GM18508 (cell line): ENCODE results near the gene PHAF1.
"Not testable (repeated sequence)": the region's sequence is repeated elsewhere in the genome, so short reads cannot be mapped to it uniquely, and the experiment has no call there.

Source experiments
- ATAC-seq: cut with Tn5 transposase; IDR thresholded peaks from one replicate; pipeline ENCODE4 v1.9.1; 2021; ENCODE audit warnings: moderate number of reproducible peaks; ENCODE audit not compliant: insufficient read depth, unreplicated experiment

PHAF1 gene

DNA sequence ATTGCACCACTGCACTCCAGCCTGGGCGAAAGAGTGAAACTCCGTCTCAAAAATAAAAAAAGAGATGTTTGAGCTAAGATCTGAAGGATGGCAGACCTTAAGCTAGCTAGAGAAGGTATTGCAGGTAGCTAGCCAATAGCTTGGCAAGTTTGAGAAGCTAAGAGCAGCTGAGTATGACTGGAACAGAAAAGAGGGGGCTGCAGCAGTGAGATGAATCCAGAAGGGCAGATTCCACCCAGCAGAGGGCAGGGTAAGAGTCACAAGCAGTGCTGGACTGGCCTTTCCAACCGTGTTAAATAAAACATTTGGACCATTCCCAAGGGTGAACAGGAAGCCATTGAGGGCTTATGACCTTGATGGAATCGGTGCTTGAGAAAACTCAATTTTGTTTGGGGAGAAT lies 5.7 kb upstream of the PHAF1 start:
- ATAC-seq, result no peak

DNA sequence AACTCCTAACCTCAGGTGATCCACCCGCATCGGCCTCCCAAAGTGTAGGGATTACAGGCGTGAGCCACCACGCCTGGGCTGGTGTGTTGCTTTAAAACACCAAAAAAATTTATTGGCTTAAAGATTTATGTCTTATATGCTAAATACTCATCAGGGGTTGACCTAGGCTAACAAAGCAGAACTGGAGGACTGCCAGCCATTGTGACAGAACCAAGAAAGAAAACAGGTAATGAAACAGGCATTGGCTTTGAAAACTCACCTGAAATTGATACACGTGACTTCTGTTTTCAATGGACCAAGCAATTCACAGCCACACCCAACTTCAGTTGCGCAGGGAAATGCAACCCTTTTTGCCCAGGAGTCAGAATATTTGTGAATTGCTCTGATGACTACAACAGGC lies 4.9 kb upstream of the PHAF1 start:
- no peak for ATAC-seq

DNA sequence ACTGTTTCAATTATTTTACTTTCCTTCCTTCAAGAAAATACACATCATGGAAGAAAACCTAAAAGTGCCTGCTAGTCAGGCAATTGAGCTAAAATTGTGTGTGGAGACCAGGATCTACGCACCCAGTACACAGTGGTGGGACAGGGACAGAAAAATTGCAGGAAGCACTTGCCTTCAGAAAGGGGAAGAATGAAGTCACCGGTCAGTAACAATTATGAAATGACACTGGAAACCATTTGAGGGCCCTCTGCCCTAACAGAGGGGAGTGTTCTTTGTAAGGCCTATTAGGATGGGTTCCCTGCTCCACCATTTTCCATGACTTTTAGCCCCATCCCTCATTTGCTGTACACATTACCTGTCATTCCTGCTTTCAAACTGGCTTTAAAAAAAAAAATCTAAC lies 4.5 kb upstream of the PHAF1 start:
- no peak for ATAC-seq

DNA sequence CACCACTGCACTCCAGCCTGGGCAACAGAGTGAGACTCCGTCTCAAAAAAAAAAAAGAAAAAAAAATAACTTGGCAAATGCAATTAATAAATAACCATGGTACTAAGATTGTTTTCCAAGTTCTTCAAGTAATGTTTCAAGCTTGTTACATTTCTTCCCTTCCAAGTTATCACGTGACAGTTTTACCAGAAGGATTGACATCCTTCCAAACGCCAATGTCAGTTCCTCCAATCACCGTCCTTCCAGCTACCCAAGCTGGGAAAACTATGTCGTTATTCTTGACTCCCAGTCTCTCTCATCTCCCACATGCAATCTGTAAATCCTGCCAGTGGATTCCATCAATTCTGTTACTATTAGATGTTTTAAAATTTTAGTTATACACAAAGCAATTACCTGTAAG lies 3.9 kb upstream of the PHAF1 start:
- no peak for ATAC-seq

DNA sequence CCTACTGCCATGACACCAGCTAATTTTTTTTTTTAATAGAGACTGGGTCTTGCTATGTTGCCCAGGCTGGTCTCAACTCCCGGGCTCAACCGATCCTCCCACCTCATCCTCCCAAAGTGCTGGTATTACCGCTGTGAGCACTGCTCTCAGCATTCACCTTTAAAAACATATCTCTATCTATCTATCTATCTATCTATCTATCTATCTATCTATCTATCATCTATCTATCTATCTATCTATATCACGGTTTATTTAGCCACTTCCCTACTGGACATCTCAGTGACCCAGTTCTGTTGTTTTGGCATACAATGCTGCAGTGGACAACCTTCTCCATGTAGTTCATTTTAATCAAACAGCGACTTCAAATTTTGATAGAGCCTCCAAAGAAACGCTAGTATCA lies 1.3 kb upstream of the PHAF1 start:
- ATAC-seq, result no peak

DNA sequence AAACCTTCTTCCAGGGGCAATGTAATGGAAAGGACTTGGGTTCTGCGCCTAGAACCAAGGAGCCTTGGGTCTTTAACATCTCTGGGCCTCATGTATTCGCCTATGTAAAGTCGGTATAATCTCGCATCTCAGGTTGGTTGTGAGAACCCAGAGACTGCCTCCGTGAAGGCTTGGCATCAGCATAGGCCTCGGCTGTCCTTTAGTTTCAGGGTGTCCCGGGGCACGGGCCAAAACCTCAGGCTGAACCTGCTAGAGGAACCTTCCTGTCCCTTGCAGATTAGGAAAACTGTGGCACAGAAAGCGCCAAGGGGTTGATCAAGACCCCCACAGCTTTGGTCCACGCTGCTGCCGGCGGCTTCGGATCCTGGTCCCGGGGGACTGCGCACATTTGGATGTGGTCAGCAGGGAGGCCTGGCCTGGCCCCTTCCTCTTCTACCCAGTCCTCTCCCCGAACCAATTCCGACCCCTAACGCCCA lies 772 bp upstream of the PHAF1 start:
- no peak for ATAC-seq

DNA sequence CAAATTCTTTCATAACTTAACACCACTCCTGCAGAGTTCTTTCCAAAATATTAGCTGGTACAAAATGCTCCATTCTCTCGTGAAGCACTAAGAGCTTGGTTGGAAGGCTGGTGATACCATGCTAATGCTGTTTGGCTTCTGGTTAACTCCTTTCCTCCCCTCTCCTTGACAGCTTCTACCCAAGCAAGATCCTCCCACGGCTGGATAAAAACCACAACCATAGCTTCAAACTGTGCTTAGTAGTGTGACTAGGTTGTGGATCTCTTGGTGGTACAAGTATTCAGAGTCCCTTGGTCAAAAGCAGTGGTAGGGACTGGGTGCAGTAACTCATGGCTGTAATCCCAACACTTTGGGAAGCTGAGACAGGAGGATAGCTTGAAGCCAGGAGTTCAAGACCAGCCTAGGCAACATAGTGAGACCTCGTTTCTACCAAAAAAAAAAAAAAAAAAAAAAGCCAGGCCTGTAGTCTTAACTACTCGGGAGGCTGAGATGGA lies 2.3 kb downstream of the PHAF1 start:
- ATAC-seq, result no peak

DNA sequence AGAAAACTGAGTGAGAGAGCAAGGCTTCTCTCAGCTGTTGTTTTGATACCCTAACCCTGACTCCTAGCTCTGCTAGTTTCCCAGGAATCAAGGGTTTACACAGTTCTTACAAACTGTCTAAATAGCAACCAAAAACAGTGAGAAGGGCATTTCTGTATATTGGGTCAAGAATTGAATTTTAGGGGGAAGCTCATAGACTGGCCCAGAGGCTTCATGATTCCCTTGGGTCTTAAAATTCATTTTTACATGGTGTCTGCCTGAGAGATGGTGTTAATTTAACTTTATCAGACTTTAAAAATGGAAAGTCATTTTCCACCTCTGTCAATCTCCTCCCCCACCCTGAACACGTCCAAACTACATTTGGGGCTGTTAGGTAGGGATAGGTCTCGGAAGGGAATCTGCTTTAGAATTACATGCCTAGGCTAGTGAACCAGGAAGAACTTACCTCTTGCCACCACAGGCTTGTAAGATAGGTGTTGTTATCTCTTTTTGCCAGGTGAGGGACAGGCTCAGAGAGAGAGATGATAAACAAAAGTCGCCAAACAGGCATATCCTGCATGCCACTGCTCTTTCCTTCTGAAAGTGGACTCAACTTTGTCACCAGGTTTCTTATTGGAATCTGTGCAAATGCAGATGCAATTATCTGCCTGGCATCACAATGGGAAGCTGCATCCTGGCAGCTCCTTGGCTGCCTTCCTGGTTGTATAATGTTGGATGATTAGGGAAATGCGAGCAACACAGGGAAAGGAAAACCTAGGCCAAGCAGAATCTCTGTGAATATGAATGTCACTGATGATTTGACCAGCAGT lies 3.1 kb downstream of the PHAF1 start:
- ATAC-seq, result no peak

DNA sequence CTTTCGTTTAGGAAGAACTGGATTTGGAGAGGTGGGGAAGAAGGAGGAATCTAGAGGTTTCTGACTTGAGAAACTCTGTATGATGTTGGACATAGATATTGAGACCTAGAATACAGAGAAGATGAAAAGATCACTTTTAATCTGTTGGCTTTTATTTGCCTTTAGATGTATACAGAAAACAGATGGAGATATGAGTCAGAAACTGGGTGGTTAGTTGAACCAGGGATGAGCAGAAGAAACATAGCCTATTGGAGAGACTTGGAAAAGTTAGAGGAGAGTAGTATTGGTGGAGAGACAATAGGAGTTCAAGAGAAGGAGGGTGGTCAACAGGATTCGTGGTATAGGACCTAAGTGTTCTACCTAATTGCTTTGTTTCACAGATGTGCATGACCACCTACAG lies 5.1 kb downstream of the PHAF1 start:
- no peak for ATAC-seq

DNA sequence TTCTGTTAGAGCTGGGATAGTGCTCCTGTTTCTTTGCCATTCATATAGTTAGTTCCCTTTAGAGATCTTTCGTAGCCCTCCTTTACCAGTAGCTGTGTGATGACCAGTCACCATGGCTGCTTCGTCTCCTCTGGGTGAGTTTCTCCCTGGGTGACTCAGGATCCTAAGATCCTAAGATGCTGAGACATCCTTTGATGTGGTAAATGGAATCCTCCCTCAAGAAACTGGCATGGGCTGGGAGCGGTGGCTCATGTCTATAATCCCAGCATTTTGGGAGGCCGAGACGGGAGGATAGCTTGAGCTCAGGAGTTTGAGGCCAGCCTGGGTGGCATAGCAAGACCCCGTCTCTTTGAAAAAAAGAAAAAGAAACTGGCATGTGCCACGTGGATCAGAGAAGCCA lies 5.9 kb downstream of the PHAF1 start:
- no peak for ATAC-seq

DNA sequence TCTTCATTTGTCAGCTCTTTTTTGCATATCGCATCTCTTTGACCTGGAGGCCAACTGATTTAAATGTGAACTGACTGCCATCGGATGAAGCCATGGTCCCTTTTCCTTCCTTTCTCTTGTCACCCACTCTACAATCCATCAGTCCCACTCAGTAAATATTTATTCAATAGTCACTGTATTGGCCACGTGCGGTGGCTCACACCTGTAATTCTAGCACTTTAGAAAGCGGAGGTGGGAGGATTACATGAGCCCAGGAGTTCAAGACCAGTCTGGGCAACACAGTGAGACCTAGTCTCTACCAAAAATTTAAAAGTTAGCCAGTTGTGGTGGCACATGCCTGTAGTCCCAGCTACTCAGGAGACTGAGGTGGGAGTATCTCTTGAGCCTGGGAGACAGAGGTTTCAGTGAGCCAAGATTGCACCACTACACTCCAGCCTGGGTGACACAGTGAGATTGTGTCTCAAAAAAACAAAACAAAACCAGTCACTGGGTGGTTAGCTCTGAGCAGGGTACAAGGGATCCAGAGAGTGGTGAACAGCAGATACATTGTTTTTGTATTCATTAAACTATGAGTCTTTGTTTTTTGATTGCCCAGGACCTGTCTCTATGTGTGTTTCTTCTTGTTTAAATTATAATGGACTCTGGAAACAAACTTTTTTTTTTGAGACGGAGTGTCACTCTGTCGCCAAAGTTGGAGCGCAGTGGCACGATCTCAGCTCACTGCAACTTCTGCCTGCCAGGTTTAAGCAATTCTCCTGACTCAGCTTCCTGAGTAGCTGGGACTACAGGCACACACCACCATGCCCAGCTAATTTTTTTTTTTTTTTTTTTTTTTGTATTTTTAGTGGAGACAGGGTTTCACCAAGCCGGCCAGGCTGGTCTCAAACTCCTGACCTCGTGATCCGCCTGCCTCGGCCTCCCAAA lies 6.9 kb downstream of the PHAF1 start:
- no peak for ATAC-seq

DNA sequence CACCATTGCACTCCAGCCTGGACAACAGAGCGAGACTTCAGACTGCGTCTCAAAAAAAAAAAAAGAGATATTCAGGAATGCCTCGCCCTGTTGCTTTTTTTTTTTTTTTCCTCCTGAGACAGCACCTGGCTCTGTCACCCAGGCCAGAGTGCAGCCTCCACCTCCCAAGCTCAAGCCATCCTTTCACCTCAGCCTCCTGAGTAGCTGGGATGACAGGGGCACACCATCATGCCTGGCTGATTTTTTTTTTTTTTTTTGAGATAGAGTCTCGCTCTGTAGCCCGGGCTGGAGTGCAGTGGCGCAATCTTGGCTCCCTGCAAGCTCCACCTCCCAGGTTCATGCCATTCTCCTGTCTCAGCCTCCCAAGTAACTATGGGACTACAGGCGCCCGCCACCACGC lies 8.0 kb downstream of the PHAF1 start:
- ATAC-seq, result no peak

DNA sequence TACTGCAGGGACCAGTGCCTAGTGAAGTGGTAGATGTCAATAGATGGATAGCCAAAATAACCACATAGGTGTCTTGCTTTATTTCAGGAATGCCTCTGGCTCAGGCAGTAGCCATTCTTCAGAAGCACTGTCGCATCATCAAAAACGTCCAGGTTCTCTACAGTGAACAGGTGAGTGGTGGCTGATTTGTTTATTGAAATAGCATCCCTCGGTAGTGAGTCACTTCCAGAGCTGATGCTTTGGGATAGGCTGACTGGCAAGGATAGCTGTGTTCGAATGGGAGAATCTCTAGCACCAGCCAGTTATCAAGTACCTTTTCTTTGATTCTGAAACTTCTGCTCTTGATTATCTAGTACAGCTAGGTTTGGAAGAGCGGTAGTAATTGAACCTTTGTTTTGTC lies 10.3 kb downstream of the PHAF1 start:
- ATAC-seq, result no peak

DNA sequence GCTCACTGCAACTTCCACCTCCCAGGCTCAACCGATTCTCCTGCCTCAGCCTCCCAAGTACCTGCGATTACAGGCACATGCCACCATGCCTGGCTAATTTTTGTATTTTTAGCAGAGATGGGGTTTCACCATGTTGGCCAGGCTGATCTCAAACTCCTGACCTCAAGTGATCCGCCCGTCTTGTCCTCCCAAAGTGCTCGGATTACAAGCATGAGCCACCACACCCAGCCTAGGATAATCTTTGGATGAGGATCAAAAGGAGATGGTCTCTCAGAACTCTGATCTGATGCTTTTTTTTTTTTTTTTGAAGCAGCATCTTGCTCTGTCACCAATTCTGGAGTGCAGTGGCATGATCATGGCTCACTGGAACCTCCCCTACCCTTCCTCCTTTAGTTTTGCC lies 13.1 kb downstream of the PHAF1 start:
- not testable (repeated sequence) for ATAC-seq

DNA sequence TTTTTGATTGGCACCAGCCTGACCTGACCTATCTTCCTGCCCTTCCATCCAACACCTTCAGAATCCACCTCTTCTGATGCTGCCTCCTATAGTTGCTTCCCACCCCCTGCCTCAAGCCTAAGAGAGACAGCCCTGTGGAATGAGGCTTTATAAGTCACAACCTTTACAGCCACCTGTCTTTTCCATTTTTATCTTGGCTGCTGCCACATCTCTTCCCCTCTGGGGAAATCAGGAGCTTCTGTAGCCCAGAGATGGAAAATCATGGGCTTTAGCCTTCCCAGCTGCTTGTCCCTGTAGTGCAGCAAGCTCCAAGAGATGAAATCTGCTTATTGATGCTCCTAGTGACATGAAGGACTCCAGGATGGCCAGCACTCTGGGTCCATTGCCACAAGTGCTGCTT lies 18.7 kb downstream of the PHAF1 start:
- ATAC-seq, result no peak

DNA sequence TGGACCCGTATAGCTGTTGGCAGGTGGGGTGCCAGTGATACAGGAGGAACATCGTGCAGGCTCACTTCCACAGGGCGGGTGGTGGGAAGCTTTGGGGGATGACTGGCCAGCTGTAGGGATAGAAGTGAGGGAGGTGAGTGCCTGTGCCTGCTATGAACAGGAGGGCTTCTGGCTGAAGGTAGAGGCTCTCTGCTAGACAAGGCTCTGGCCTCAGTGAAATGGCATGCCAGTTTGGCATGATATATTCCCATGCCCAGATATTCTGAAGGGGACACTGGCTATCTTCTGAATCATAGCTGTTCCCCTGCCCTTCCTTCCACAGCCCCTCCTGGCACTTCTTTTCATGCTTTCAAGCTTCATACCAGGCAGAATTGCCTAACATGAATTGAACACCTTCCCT lies 19.1 kb downstream of the PHAF1 start:
- ATAC-seq, result no peak

DNA sequence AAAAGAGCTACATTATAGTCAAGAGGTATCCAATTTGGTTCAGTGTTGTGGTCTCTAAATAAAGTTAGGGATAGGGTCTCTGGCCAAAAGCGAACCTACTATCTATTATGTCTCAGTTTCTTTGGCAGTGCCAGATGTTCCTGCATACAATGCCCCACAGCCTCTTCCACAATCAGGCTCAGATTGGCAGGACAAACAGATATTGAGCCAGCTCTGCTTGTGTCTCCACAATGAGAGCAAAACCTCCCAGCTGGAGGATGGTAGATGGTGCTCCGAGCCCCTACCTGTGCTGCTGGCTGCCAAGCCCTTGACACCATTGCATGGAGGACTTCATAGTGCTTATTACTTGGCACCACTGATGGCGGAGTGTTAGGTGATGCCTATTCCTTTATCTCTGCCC lies 19.7 kb downstream of the PHAF1 start:
- no peak for ATAC-seq

DNA sequence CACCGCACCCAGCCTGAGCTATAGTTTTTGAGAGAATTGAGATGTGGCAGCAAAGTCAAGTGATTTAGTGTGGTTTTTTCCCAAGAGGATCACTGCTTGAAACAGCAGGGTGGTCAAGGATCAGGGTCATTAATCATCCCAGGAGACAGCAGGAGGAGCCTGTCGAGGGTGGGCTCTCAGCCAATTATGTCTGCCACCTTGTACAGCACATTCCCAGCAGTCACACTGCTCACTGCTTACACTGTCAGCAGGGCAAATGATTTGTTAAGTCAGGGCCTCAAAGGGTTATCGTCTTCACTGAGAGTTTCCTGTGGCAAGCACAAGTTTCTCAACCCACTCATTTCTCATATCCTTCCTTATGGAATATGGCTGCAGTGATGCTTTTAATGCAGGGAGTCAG lies 27.9 kb downstream of the PHAF1 start:
- ATAC-seq, result no peak

DNA sequence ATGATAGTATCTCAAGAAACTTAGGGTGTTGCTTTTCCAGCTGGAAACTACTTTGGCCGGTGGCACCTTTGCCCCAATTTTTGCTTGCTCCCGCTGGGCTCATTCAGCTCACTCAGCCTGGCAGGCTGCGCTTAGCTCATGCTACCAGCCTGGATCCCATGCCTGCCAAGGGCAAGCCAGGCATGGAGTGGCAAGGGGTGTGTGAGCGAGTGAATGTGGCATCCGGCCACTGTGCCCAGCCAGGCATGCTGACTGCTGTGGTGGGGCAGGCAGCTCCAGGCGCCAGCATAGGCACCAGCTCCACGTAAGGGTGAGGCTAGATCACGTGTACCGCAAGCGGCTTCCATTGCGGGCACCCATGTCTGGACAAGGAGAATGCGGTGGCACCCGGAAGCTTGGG lies 31.6 kb downstream of the PHAF1 start:
- no peak for ATAC-seq

DNA sequence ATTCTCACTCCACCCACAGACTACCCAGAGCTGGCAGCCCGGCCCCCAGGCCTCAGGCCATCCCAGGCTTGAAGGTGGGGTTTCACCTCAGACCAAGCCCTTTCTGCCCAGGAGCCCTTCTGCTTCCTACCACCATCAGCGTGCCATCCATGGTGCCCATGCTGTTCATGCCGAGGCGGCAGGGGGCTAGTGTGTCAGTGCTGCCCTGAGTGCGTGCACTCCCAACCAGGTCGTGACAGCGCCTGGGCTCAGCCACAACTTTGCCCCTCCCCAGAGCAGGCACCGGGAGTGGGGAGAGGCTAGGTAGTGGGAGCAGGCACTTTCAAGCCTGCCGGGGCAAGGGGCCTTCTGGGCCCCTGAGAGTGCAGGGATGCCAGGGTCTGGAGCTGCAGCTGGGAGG lies 32.6 kb downstream of the PHAF1 start:
- no peak for ATAC-seq

DNA sequence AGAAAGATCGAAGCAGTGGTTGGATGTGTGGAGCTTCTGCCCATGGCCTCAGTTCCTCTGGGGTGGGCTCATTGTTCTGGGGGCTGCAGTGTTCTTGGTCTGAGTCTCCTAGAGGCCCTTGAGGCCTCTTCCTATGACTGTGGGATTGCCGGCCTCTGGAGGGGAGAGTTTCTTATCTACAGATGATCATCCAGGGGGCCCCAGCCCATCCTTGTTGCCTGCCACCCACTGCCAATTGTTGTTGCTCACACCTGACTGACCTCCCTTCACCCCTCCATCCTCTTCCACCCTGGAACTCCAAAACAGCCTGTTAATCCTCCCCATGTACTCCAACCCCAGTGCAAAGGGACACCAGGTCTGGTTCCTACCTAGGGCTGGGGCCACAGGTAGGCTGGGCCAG lies 35.2 kb downstream of the PHAF1 start:
- no peak for ATAC-seq
